Prostate gland (tissue), 2 donors: ENCODE data around the gene ADIRF. TPM values are rescaled to one million over a fixed set of nuclear protein-coding genes. Genes with fewer than 3 reads are reported as not detected.

Experiments
- DNase-seq: peaks from one replicate; pipeline ENCODE4 v3.0.0-alpha.2; 2019; ENCODE audit warnings: low spot score
- H3K27ac ChIP-seq, 2 donors: fragments of 200-600 bp; sonication (generic); 2 replicates each; pipeline ENCODE4 v1.5.1; 2017 to 2019
- H3K27me3 ChIP-seq: fragments of 200-600 bp; sonication (generic); replicated peaks from 2 replicates; pipeline ENCODE4 v1.5.1; 2019; ENCODE audit not compliant: insufficient read depth
- H3K36me3 ChIP-seq, 2 donors: fragments of 200-600 bp; sonication (generic); 1 replicate in 1 of 2; 2 replicates in 1 of 2; pipeline versions ENCODE4 v1.5.1 to v1.8.1; 2017 to 2019
- H3K4me1 ChIP-seq: fragments of 200-600 bp; sonication (generic); replicated peaks from 2 replicates; pipeline ENCODE4 v1.5.1; 2019
- H3K4me3 ChIP-seq, 2 donors: fragments of 200-600 bp; sonication (generic); 2 replicates each; pipeline ENCODE4 v1.5.1; 2017 to 2019
- H3K9me3 ChIP-seq: fragments of 200-600 bp; sonication (generic); 2 replicates; pipeline ENCODE4 v1.5.1; 2017
- POLR2A ChIP-seq: fragments of 450-650 bp; IDR thresholded peaks from one replicate; pipeline ENCODE4 v1.6.1; 2016; ENCODE audit warnings: antibody characterized with exemption, mild to moderate bottlenecking
- POLR2AphosphoS5 ChIP-seq: sonication (generic); formaldehyde crosslinking; IDR thresholded peaks from one replicate; pipeline ENCODE4 v1.6.1; 2017; ENCODE audit warnings: antibody characterized with exemption
- WGBS: methylation state at CpG from one replicate; pipeline ENCODE4 v1.1.5; 2018; 5-methylcytosine and 5-hydroxymethylcytosine counted together
- intact Hi-C: fragments of 100-400 bp; cut with DNase I; formaldehyde crosslinking; loops from one replicate; pipeline ENCODE4 v1.14.2; 2022
- total RNA-seq, 2 donors: library from RNA; depleted of rRNA; stranded (reverse); fragments of >200 nt; gene quantifications; one replicate each; pipeline ENCODE4 v1.1.0, GENCODE V29; 2016
- TF ChIP-seq, protein P1 (sequence below), 4 experiments: fragments of 200-600 bp in 2 of 4; fragments of 450-650 bp in 2 of 4; sonication (generic) in 2 of 4; IDR thresholded peaks; 1 replicate in 3 of 4; 2 replicates in 1 of 4; pipeline ENCODE4 v1.5.1; 2016 to 2019; ENCODE audit warnings: antibody characterized with exemption in 4 of 4, mild to moderate bottlenecking in 2 of 4, moderate library complexity in 2 of 4

The ADIRF gene
- total RNA-seq, 2 donors from 2014 or later = 128 to 347 TPM

DNA sequence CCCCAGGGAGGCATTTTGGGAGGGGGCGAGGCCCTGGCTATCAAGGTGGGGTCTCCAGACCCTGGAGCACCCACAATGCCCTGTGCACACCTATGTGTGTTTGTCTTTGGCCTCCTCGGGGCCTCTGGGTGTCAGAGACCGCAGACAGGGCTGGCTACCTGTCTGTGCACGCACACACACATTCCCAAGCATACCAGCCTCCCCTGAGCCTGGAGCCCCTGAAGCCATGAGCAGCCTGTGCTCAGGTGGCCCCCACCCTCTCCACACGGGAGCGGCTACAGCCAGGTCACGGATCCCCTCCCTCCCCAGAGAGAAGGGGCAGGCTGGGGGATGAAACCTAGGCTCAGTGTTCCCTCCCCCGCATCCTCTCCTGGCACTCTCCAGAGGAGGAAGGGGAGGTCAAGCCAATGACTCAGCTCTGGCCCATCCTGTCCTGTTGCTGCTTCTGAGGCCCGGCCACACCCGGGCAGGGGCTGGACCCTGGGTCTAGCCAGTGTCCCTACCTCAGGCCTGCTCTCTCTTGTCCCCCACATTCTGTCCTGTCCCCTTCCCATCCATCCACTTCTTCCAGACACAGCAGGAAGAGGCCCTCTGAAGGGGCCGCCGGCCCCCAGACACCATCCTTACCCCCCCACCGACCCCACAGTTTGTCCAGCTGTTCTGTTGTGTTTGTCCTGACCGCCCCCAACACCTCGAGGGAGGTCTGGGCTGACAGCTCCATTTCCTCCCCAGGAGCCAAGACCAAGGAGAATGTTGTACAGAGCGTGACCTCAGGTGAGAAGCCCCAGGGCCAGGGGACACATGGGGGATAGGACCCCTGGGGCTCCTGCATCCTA lies 9.2 kb upstream of the ADIRF start:
- DNase-seq = no peak
- Histone ChIP-seq H3K27ac (peak overlapping the region; percentile 18 to 61), H3K4me3 (no peak overlapping the region), H3K4me1 (no peaks in the 10 kb centered on the region), H3K9me3 (no peaks in the 10 kb centered on the region), H3K27me3 (no peaks in the 10 kb centered on the region), H3K36me3 (no peaks in the 10 kb centered on the region)
- peak; percentile 8 for TF ChIP-seq POLR2A
- peak; percentile 32 for TF ChIP-seq POLR2AphosphoS5
- TF ChIP-seq, protein P1, sequence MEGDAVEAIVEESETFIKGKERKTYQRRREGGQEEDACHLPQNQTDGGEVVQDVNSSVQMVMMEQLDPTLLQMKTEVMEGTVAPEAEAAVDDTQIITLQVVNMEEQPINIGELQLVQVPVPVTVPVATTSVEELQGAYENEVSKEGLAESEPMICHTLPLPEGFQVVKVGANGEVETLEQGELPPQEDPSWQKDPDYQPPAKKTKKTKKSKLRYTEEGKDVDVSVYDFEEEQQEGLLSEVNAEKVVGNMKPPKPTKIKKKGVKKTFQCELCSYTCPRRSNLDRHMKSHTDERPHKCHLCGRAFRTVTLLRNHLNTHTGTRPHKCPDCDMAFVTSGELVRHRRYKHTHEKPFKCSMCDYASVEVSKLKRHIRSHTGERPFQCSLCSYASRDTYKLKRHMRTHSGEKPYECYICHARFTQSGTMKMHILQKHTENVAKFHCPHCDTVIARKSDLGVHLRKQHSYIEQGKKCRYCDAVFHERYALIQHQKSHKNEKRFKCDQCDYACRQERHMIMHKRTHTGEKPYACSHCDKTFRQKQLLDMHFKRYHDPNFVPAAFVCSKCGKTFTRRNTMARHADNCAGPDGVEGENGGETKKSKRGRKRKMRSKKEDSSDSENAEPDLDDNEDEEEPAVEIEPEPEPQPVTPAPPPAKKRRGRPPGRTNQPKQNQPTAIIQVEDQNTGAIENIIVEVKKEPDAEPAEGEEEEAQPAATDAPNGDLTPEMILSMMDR (IDR thresholded peaks at IDR 0.05) = no peak
- 38% methylated on average over 16 of the region's 16 CpGs for whole genome bisulfite sequencing
- intact Hi-C loops = no loop called here

DNA sequence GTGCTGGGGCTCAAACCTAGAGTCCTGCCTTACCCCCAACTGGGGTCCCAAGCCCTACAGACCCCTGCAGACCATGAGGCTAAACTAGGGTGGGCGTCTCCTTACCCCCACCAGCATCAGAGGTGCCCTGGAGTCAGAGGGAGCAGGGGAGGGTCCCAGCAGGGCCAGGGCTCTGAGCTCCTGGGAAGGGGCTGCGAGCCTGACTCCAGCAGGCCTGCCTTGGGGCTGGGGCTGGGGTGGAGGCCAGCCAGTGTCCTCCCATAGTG lies 8.6 kb upstream of the ADIRF start:
- intact Hi-C loops = no loop called here
- no peaks in the 10 kb centered on the region for H3K27me3 ChIP-seq
- no peaks in the 10 kb centered on the region for H3K9me3 ChIP-seq
- WGBS = 100% methylated on average over 1 of the region's 2 CpGs
- H3K27ac ChIP-seq = peak overlapping the region; percentile 18 to 61
- no peaks in the 10 kb centered on the region for H3K36me3 ChIP-seq
- H3K4me3 ChIP-seq = no peak overlapping the region
- no peaks in the 10 kb centered on the region for H3K4me1 ChIP-seq
- DNase-seq = no peak
- TF ChIP-seq POLR2AphosphoS5 = no peak
- TF ChIP-seq POLR2A = no peak
- TF ChIP-seq, protein P1 (IDR thresholded peaks at IDR 0.05) = no peak

DNA sequence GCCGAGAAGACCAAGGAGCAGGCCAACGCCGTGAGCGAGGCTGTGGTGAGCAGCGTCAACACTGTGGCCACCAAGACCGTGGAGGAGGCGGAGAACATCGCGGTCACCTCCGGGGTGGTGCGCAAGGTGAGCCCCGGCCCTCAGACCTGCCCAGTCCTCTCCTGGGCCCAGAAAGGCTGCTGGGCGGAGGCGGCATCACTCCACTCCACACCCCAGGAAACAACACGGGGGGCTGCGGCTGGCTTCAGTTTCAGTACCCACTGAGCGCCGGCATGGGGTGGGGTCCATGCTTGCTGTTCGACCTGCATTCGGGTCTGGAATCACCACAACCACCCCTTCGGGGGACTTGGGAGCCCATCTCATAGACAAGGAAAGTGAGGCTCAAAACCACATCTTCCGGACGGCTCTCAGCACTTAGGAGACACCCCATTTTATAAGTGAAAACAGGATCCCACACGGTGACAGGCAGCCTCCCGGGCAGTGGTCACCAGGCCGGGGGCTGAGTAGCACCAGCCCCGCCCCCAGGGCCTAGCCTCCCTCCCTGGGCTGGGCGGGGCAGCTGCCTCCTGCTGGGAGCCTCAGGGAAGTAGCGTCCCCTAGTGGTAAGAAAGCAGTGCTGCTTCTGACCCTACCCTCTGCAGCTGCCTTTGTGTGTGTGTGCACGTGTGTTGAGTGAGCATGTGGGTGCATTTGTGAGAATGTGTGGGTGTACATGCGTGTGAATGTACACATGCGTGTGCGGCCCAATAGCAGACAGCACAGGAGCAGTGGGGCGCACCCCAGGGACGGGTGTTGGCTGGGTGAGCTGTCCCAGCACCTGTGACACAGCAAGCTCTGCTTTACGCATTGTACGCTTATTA lies 8.0 kb upstream of the ADIRF start:
- Histone ChIP-seq H3K4me3 (no peak overlapping the region), H3K36me3 (no peaks in the 10 kb centered on the region), H3K9me3 (no peaks in the 10 kb centered on the region), H3K27ac (no peak overlapping the region), H3K4me1 (no peaks in the 10 kb centered on the region), H3K27me3 (no peaks in the 10 kb centered on the region)
- DNase-seq = no peak
- intact Hi-C loops = no loop called here
- TF ChIP-seq, protein P1 (IDR thresholded peaks at IDR 0.05) = peak in 3 of 4 experiments; percentile 66 to 85 (median 66)
- no peak for TF ChIP-seq POLR2A
- 88% methylated on average over 26 of the region's 37 CpGs for WGBS

DNA sequence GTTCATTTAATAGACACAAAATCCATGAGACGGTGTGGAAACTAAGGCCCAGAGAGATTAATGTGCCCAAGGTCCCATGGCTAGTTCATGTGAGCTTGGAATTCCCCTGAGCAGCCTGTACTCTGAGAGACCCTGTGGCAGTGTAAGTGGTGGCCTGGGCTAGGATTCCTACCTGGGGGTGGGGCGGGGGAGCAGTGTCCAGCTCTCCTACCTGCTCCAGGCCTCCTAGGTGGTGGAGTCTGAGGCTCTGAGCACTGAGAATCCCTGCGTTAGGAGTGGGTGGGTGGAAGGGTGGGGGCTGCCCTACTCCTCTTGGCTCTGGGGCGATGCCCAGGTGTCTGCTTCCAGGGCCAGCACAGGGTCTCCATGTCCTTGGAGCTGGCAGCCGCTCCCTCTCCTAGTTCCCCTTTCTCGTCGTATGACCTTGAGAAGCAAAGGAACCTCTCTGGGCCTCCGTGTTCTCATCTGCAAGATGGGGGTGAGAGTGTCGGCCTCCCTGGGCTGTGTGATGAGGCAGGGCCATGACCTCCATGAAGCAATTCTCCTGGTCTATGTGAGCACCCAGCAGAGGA lies 7.3 kb upstream of the ADIRF start:
- TF ChIP-seq POLR2A (no peak), POLR2AphosphoS5 (no peak)
- TF ChIP-seq, protein P1 (IDR thresholded peaks at IDR 0.05) = no peak
- Histone ChIP-seq H3K9me3 (no peaks in the 10 kb centered on the region), H3K4me1 (no peaks in the 10 kb centered on the region), H3K4me3 (no peak overlapping the region), H3K27me3 (no peaks in the 10 kb centered on the region), H3K27ac (no peak overlapping the region), H3K36me3 (no peaks in the 10 kb centered on the region)
- intact Hi-C loops = no loop called here
- 85% methylated on average over 9 of the region's 9 CpGs for WGBS
- DNase-seq = no peak
